Naive thymus-derived CD4-positive, alpha-beta T cell (primary cell): ENCODE data around the gene AP1G2. TPM values are rescaled to one million over a fixed set of nuclear protein-coding genes. Genes with fewer than 3 reads are reported as not detected.
A peak's percentile ranks its signal among the peaks of the same experiment; 100 is the strongest.

Experiments
- ATAC-seq: fragments of 150-1000 bp; cut with Tn5 transposase; 2 replicates; pipeline ENCODE4 v1.10.0; 2021; ENCODE audit warnings: mild to moderate bottlenecking, moderate library complexity
- CTCF ChIA-PET: fragments of 350-600 bp; sonication (Branson Sonifier 250); formaldehyde crosslinking; loops from one replicate; lab custom pipeline; 2021; ENCODE audit warnings: antibody characterized with exemption; lab: Charles Lee
- POLR2A ChIA-PET: fragments of 350-600 bp; sonication (Branson Sonifier 250); formaldehyde crosslinking; loops from one replicate; lab custom pipeline; 2021; ENCODE audit warnings: antibody characterized with exemption, inconsistent platforms; lab: Charles Lee
- DNase-seq, 9 donors: peaks; one replicate each; pipeline versions ENCODE4 v3.0.0 to v3.0.0-alpha.2; 2020 to 2022; ENCODE audit warnings: mixed read lengths in 1 of 9
- H3K27ac ChIP-seq: one replicate; pipeline ENCODE4 v1.7.0; 2013; ENCODE audit warnings: mild to moderate bottlenecking, low read depth, low read length, moderate library complexity
- H3K27me3 ChIP-seq, 2 donors: one replicate each; pipeline ENCODE4 v1.7.0; 2013; ENCODE audit warnings: low read length in 2 of 2, mild to moderate bottlenecking in 2 of 2, moderate library complexity in 2 of 2; ENCODE audit not compliant: control insufficient read depth in 2 of 2, insufficient read depth in 2 of 2
- H3K36me3 ChIP-seq, 3 experiments: 1 replicate in 2 of 3; 2 replicates in 1 of 3; pipeline ENCODE4 v1.7.0; 2013; ENCODE audit warnings: low read length in 3 of 3, mild to moderate bottlenecking in 3 of 3, moderate library complexity in 1 of 3; ENCODE audit not compliant: insufficient read depth in 3 of 3, control insufficient read depth in 2 of 3
- H3K4me1 ChIP-seq, 2 donors: one replicate each; pipeline ENCODE4 v1.7.0; 2013; ENCODE audit warnings: low read length in 2 of 2, mild to moderate bottlenecking in 2 of 2, moderate library complexity in 1 of 2; ENCODE audit not compliant: control insufficient read depth in 2 of 2, insufficient read depth in 2 of 2
- H3K4me3 ChIP-seq: 2 replicates; pipeline ENCODE4 v1.7.0; 2013; ENCODE audit warnings: mild to moderate bottlenecking, low read length
- H3K9me3 ChIP-seq, 3 experiments: 1 replicate in 2 of 3; 2 replicates in 1 of 3; pipeline ENCODE4 v1.7.0; 2013; ENCODE audit warnings: low read length in 3 of 3; ENCODE audit not compliant: control insufficient read depth in 2 of 3
- H3K27ac Mint-ChIP-seq, 9 donors: one replicate each; pipeline ENCODE4 v1.8.0; 2020 to 2022; ENCODE audit warnings: mixed read lengths in 9 of 9, mild to moderate bottlenecking in 8 of 9, moderate library complexity in 5 of 9, inconsistent platforms in 2 of 9
- H3K27me3 Mint-ChIP-seq, 5 donors: one replicate each; pipeline ENCODE4 v1.8.0; 2021 to 2022; ENCODE audit warnings: mixed read lengths in 5 of 5, mild to moderate bottlenecking in 1 of 5
- H3K36me3 Mint-ChIP-seq, 5 donors: one replicate each; pipeline ENCODE4 v1.8.0; 2020 to 2022; ENCODE audit warnings: mixed read lengths in 5 of 5, mild to moderate bottlenecking in 3 of 5, inconsistent platforms in 1 of 5
- H3K4me1 Mint-ChIP-seq, 7 donors: one replicate each; pipeline ENCODE4 v1.8.0; 2020 to 2022; ENCODE audit warnings: mixed read lengths in 7 of 7, mild to moderate bottlenecking in 3 of 7, inconsistent platforms in 1 of 7
- H3K4me3 Mint-ChIP-seq, 10 donors: one replicate each; pipeline ENCODE4 v1.8.0; 2020 to 2022; ENCODE audit warnings: mild to moderate bottlenecking in 10 of 10, mixed read lengths in 10 of 10, moderate library complexity in 6 of 10, inconsistent platforms in 2 of 10
- H3K9me3 Mint-ChIP-seq, 11 donors: one replicate each; pipeline ENCODE4 v1.8.0; 2020 to 2022; ENCODE audit warnings: mixed read lengths in 11 of 11, mild to moderate bottlenecking in 4 of 11, inconsistent platforms in 1 of 11, moderate library complexity in 1 of 11
- intact Hi-C, 2 donors: fragments of 100-400 bp; cut with micrococcal nuclease; formaldehyde crosslinking; loops; one replicate each; pipeline ENCODE4 v1.15.1; 2023
- polyA plus RNA-seq, 2 donors: library from polyadenylated mRNA; unstranded; fragments of 300-500 nt; fragmentation: Illumina TruSeq; gene quantifications; one replicate each; pipeline ENCODE4 v1.2.3, GENCODE V29; 2021
- total RNA-seq, 6 experiments: library from RNA in 5 of 6; stranded (reverse) in 5 of 6; gene quantifications; 1 replicate in 5 of 6; 2 replicates in 1 of 6; pipeline ENCODE4 v1.2.3 and lab custom pipeline; 2021 to 2026

AP1G2 gene
- total and polyA plus RNA-seq, 7 experiments from 2014 or later = 66.4 to 548 (median 270) TPM

DNA sequence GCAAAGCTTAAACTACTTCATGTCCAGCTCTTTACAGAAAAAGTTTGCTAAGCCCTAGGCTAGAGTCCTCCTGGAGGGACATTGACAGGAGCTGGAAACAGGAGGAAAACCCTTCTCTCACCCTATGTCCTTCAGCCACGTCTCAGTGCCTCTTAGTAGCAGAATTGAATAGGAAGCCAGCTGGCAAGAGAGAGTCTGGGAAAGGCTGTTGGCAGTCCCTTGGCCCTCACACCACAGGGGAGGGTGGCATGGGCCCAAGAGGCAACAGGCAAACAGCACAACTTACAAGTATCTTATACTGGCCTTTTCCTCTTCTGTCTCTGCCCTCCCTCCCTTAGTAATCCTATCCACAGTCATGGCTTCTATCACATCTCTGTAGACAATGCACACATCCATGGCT lies 40.9 kb upstream of the AP1G2 start:
- Histone ChIP-seq H3K4me1 (peaks cover 20 to 31% of the 10 kb centered on the region in 2 donors), H3K27me3 (no peaks in the 10 kb centered on the region), H3K4me3 (no peak overlapping the region), H3K27ac (no peak overlapping the region), H3K36me3 (no peaks in the 10 kb centered on the region), H3K9me3 (no peaks in the 10 kb centered on the region)
- H3K27me3 Mint-ChIP-seq = peaks cover 0 to 4% (median 0%) of the 10 kb centered on the region in 5 donors
- intact Hi-C loops = no loop called here
- peaks cover 5 to 21% (median 8%) of the 10 kb centered on the region in 5 donors for H3K36me3 Mint-ChIP-seq
- peaks cover 0 to 7% (median 6%) of the 10 kb centered on the region in 11 donors for H3K9me3 Mint-ChIP-seq
- ChIA-PET POLR2A (interaction anchor here (1.0 kb wide), 1 partner anchor 20 kb away, joined by 4 read pairs; no protein-coding TSS in a partner anchor), CTCF (interaction anchor here (0.6 to 1.2 kb wide), 2 partner anchors 22 to 135 kb away, joined by 4 read pairs; no protein-coding TSS in a partner anchor)
- peak overlapping the region in 8 of 9 donors; percentile 81 to 98 (median 94) for H3K27ac Mint-ChIP-seq
- ATAC-seq = no peak
- H3K4me3 Mint-ChIP-seq = peak overlapping the region in 2 of 10 donors; percentile 33 to 92
- no peak for DNase-seq
- H3K4me1 Mint-ChIP-seq = peaks cover 21 to 46% (median 41%) of the 10 kb centered on the region in 7 donors

DNA sequence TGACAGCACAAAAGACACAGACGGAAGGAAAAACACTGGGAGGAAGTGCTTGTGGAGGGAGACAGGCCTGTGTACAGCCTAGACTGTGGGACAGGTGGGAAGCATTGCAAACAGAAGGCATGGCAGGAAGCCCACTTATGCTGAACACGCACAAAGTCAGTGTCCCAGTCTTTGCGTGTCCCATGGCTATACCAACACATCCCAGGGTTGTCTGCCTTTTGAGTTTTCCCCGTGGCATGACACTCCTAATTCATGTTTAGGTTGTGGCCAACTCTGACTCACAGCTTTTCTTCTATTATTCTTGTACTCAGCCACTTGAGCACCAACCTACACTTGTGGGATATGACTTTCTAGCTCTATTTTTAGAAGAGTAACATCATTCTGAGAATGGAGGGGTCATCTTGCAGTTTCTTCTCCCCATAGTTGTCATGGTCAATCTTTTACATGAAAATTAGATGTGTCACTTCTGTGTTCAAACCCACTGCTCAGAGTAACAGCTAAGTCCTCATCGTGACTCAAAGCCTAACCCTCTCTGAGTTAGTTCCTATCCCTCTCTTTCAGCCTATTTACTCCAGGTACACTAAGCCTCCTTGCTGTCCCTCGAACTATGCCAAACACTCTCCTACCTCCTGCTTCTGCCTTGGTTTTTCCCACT lies 38.5 kb upstream of the AP1G2 start:
- no peaks in the 10 kb centered on the region for H3K36me3 ChIP-seq

DNA sequence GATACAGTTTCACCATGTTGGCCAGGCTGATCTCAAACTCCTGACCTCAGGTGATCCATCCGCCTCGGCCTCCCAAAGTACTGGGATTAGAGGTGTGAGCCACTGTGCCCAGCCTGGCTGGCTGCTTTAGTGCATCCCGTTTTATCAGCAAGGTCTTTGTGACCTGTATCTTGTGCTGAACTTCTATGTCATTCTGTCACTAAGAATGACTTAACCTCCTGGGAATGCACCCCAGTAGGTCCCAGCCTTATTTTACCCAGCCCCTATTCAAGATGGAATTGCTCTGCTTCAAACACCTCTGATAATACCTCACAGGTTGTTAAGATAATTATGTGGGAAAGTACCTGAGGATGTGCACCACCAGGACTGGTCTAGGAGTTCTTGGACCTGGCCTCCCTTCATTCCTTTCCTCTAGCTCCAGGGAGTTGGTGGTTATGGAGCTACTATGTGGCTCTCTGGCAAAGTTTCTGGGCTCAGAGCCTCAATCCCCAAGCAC lies 37.1 kb upstream of the AP1G2 start:
- Histone ChIP-seq H3K27me3 (no peaks in the 10 kb centered on the region), H3K36me3 (no peaks in the 10 kb centered on the region), H3K27ac (no peak overlapping the region), H3K4me3 (no peak overlapping the region), H3K4me1 (peaks cover 3 to 10% of the 10 kb centered on the region in 2 donors), H3K9me3 (no peaks in the 10 kb centered on the region)
- DNase-seq (no peak), ATAC-seq (no peak)
- H3K4me3 Mint-ChIP-seq = no peak overlapping the region
- H3K27ac Mint-ChIP-seq = no peak overlapping the region
- H3K4me1 Mint-ChIP-seq = peaks cover 7 to 20% (median 17%) of the 10 kb centered on the region in 7 donors
- peaks cover 5 to 18% (median 7%) of the 10 kb centered on the region in 5 donors for H3K36me3 Mint-ChIP-seq
- peaks cover 0 to 10% (median 6%) of the 10 kb centered on the region in 11 donors for H3K9me3 Mint-ChIP-seq
- intact Hi-C loops = no loop called here
- peaks cover 0 to 4% (median 0%) of the 10 kb centered on the region in 5 donors for H3K27me3 Mint-ChIP-seq
- ChIA-PET CTCF (no interaction called here), POLR2A (interaction anchor here (0.6 kb wide), 1 partner anchor 293 kb away, joined by 3 read pairs; no protein-coding TSS in a partner anchor)

More for the DNA sequence above, 38.5 kb upstream of the AP1G2 start:
- H3K4me1 Mint-ChIP-seq = peaks cover 19 to 33% (median 30%) of the 10 kb centered on the region in 7 donors
- DNase-seq = no peak
- H3K27ac ChIP-seq = no peak overlapping the region
- peaks cover 0 to 4% (median 0%) of the 10 kb centered on the region in 5 donors for H3K27me3 Mint-ChIP-seq
- POLR2A ChIA-PET = interaction anchor here (0.7 kb wide), 1 partner anchor 637 kb away, joined by 3 read pairs; no protein-coding TSS in a partner anchor
- peak overlapping the region in 1 of 10 donors; percentile 12 for H3K4me3 Mint-ChIP-seq
- peaks cover 16 to 23% of the 10 kb centered on the region in 2 donors for H3K4me1 ChIP-seq
- H3K36me3 Mint-ChIP-seq = peaks cover 5 to 15% (median 8%) of the 10 kb centered on the region in 5 donors
- H3K4me3 ChIP-seq = no peak overlapping the region
- CTCF ChIA-PET = interaction anchor here (0.6 to 1.6 kb wide), 4 partner anchors 10 to 83 kb away, joined by 3 to 6 read pairs (median 4); no protein-coding TSS in a partner anchor
- H3K27ac Mint-ChIP-seq = peak overlapping the region in 4 of 9 donors; percentile 27 to 45 (median 37)
- H3K27me3 ChIP-seq = no peaks in the 10 kb centered on the region
- H3K9me3 Mint-ChIP-seq = peaks cover 0 to 7% (median 6%) of the 10 kb centered on the region in 11 donors
- no peaks in the 10 kb centered on the region for H3K9me3 ChIP-seq
- intact Hi-C loops = no loop called here
- ATAC-seq = no peak

DNA sequence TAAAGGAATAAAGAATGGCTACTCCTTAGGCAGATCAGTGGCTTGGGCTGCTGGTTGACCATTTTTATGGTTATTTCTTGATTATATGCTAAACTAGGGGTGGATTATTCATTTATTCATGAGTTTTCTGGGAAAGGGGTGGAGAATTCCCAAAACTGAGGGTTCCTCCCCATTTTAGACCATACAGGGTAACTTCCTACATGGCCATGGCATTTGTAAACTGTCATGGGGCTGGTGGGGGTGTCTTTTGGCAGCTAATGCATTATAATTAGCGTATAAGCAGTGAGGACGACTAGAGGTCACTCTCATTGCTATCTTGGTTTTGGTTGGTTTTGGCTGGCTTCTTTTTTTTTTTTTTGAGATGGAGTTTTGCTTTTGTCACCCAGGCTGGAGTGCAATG lies 36.6 kb upstream of the AP1G2 start:
- POLR2A ChIA-PET = no interaction called here
- peaks cover 0 to 4% of the 10 kb centered on the region in 2 donors for H3K4me1 ChIP-seq
- peaks cover 0 to 12% (median 5%) of the 10 kb centered on the region in 11 donors for H3K9me3 Mint-ChIP-seq

DNA sequence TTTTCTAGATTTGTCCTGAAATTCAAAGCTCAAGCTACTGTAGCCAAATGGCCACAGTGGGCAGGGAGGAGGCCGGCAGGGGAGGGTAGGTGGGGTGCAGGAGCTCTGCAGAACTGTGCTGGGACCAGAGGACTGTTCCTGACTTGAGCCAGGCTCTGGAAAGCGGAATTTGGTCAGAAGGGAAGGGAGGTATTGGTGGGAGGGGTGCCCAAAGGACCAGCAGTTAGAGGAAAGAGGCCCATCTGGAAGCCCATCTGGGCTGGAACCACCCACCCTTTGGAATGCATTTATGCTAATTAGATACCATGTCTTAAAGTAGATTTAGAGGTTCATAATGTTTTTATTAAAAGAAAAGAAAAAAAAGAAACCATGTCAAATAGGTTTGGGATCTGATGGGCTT lies 35.5 kb upstream of the AP1G2 start:
- CTCF ChIA-PET = no interaction called here
- H3K9me3 ChIP-seq = no peaks in the 10 kb centered on the region
- Mint-ChIP-seq H3K4me3 (no peak overlapping the region), H3K36me3 (peaks cover 0 to 12% (median 4%) of the 10 kb centered on the region in 5 donors), H3K27me3 (peaks cover 0 to 4% (median 0%) of the 10 kb centered on the region in 5 donors), H3K27ac (no peak overlapping the region), H3K9me3 (peaks cover 0 to 15% (median 0%) of the 10 kb centered on the region in 11 donors), H3K4me1 (peaks cover 0 to 10% (median 5%) of the 10 kb centered on the region in 7 donors)
- no peaks in the 10 kb centered on the region for H3K36me3 ChIP-seq
- ATAC-seq (no peak), DNase-seq (no peak)
- POLR2A ChIA-PET = no interaction called here
- H3K27me3 ChIP-seq = no peaks in the 10 kb centered on the region
- intact Hi-C loops = no loop called here
- H3K27ac ChIP-seq = no peak overlapping the region
- H3K4me3 ChIP-seq = no peak overlapping the region
- no peaks in the 10 kb centered on the region for H3K4me1 ChIP-seq

More for the DNA sequence above, 36.6 kb upstream of the AP1G2 start:
- Mint-ChIP-seq H3K36me3 (peaks cover 5 to 18% (median 9%) of the 10 kb centered on the region in 5 donors), H3K4me3 (no peak overlapping the region), H3K27me3 (peaks cover 0 to 4% (median 0%) of the 10 kb centered on the region in 5 donors), H3K4me1 (peaks cover 6 to 16% (median 11%) of the 10 kb centered on the region in 7 donors), H3K27ac (no peak overlapping the region)
- CTCF ChIA-PET = no interaction called here
- Histone ChIP-seq H3K27ac (no peak overlapping the region), H3K9me3 (no peaks in the 10 kb centered on the region), H3K36me3 (no peaks in the 10 kb centered on the region), H3K27me3 (no peaks in the 10 kb centered on the region), H3K4me3 (no peak overlapping the region)
- no peak for DNase-seq
- intact Hi-C loops = no loop called here
- ATAC-seq = no peak

DNA sequence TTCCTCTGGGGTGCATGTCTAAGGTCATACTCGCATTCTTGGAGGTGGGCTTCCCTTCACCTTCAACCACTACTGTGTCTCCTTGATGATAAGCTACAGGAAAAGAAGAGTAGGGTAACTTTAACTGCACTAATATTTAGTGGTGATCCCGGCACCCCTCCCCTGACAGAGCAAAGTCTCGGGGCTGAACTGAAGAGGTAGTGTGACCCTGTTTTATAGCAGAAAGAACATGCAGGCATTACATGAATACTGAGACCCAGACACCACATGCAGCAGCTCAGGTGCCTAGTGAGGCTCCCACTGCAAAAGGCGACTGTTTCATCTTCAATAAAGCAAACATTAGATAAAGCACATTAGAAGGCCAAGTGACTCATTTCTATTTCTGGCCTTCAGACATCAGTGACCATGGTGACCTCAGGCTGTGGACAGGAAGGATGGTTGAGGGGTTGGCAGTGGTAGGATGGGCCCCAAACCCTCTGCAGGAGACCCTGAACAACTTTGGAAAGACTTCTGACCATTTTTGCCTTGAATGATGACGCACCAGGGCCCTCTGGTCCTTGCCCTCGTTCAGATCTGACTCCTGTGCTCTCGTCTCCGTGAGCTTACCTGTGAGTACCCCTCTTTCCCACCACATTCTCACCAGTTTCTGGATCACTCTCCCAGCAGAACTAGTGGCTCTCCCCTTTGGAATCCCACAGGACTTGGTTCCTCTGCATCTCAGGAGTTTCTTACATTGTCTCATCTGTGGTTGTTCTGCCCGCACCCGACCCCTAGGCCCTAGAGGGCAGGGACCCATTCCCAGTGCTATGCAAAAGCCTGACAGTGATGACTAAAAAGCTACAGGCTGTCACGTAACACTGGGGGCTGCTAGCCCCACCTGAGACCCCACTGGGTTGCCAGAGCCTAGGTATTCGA lies 34.8 kb upstream of the AP1G2 start:
- no peaks in the 10 kb centered on the region for H3K4me1 ChIP-seq
- DNase-seq (no peak), ATAC-seq (no peak)
- Mint-ChIP-seq H3K4me1 (peaks cover 0 to 10% (median 5%) of the 10 kb centered on the region in 7 donors), H3K4me3 (no peak overlapping the region), H3K36me3 (peaks cover 0 to 11% (median 4%) of the 10 kb centered on the region in 5 donors), H3K27me3 (peaks cover 0 to 4% (median 0%) of the 10 kb centered on the region in 5 donors), H3K27ac (no peak overlapping the region), H3K9me3 (peaks cover 0 to 15% (median 0%) of the 10 kb centered on the region in 11 donors)
- intact Hi-C loops = no loop called here
- POLR2A ChIA-PET = no interaction called here
- no peaks in the 10 kb centered on the region for H3K36me3 ChIP-seq
- H3K27ac ChIP-seq = no peak overlapping the region
- no peaks in the 10 kb centered on the region for H3K9me3 ChIP-seq
- CTCF ChIA-PET = no interaction called here
- no peaks in the 10 kb centered on the region for H3K27me3 ChIP-seq
- no peak overlapping the region for H3K4me3 ChIP-seq
